GM23338 (cell line): ENCODE data around the gene UBE2C. TPM values are rescaled to one million over a fixed set of nuclear protein-coding genes. Genes with fewer than 3 reads are reported as not detected.

Source experiments
- ATAC-seq: fragments of 200-7000 bp; cut with Tn5 transposase; 3 replicates; pipeline ENCODE4 v1.9.1; 2020
- DNase-seq: peaks from one replicate; pipeline ENCODE4 v3.0.0-alpha.2; 2015; ENCODE audit warnings: low spot score
- H2AFZ ChIP-seq: fragments of 200-600 bp; sonication (generic); 2 replicates; pipeline ENCODE4 v1.8.0; 2016; ENCODE audit warnings: antibody characterized with exemption, mild to moderate bottlenecking, moderate library complexity
- H3F3A ChIP-seq: fragments of 200-600 bp; sonication (generic); replicated peaks from 2 replicates; pipeline ENCODE4 v1.8.0; 2017; ENCODE audit warnings: antibody characterized with exemption, mixed run types, low read depth
- H3K27ac ChIP-seq: fragments of 200-600 bp; sonication (generic); 2 replicates; pipeline ENCODE4 v1.6.1; 2016; ENCODE audit warnings: low read depth
- H3K27me3 ChIP-seq: fragments of 200-600 bp; sonication (generic); 2 replicates; pipeline ENCODE4 v1.8.0; 2016; ENCODE audit warnings: mild to moderate bottlenecking, mixed run types, moderate library complexity; ENCODE audit not compliant: insufficient read depth
- H3K36me3 ChIP-seq: fragments of 200-600 bp; sonication (generic); 2 replicates; pipeline ENCODE4 v1.8.0; 2016; ENCODE audit warnings: mild to moderate bottlenecking; ENCODE audit not compliant: insufficient read depth
- H3K4me1 ChIP-seq: fragments of 200-600 bp; sonication (generic); 2 replicates; pipeline ENCODE4 v1.8.0; 2016; ENCODE audit warnings: mild to moderate bottlenecking, moderate library complexity; ENCODE audit not compliant: insufficient read depth
- H3K4me2 ChIP-seq: fragments of 200-600 bp; sonication (generic); 2 replicates; pipeline ENCODE4 v1.7.1; 2017; ENCODE audit warnings: mixed run types
- H3K4me3 ChIP-seq: fragments of 200-600 bp; sonication (generic); 2 replicates; pipeline ENCODE4 v1.6.1; 2016; ENCODE audit warnings: mixed run types
- H3K79me2 ChIP-seq: fragments of 200-600 bp; sonication (generic); replicated peaks from 2 replicates; pipeline ENCODE4 v1.8.0; 2017; ENCODE audit warnings: mild to moderate bottlenecking; ENCODE audit not compliant: insufficient read depth
- H3K9me2 ChIP-seq: fragments of 200-600 bp; sonication (generic); 2 replicates; pipeline ENCODE4 v1.8.0; 2017; ENCODE audit not compliant: insufficient read depth
- H4K20me1 ChIP-seq: fragments of 200-600 bp; sonication (generic); replicated peaks from 2 replicates; pipeline ENCODE4 v1.8.0; 2017; ENCODE audit warnings: mild to moderate bottlenecking; ENCODE audit not compliant: insufficient read depth
- H3K27ac Mint-ChIP-seq: 2 replicates; pipeline ENCODE4 v1.8.0; 2020; ENCODE audit warnings: inconsistent platforms, mild to moderate bottlenecking, moderate library complexity, mixed read lengths
- H3K27me3 Mint-ChIP-seq: 3 replicates; pipeline ENCODE4 v1.8.0; 2022; ENCODE audit warnings: low read depth, mild to moderate bottlenecking, moderate library complexity, mixed read lengths, inconsistent platforms; ENCODE audit not compliant: insufficient read depth, poor library complexity
- H3K36me3 Mint-ChIP-seq: 3 replicates; pipeline ENCODE4 v1.8.0; 2021; ENCODE audit warnings: low read depth, mild to moderate bottlenecking, inconsistent platforms, moderate library complexity, mixed read lengths
- H3K4me1 Mint-ChIP-seq: 3 replicates; pipeline ENCODE4 v1.8.0; 2020; ENCODE audit warnings: mild to moderate bottlenecking, inconsistent platforms, mixed read lengths
- H3K4me3 Mint-ChIP-seq: 3 replicates; pipeline ENCODE4 v1.8.0; 2021; ENCODE audit warnings: moderate library complexity, mild to moderate bottlenecking, inconsistent platforms, mixed read lengths
- H3K9me3 Mint-ChIP-seq: 3 replicates; pipeline ENCODE4 v1.8.0; 2020; ENCODE audit warnings: moderate library complexity, mild to moderate bottlenecking, inconsistent platforms, mixed read lengths
- CREB1 ChIP-seq: fragments of 250-450 bp; sonication (Bioruptor Pico); IDR thresholded peaks from 2 replicates; pipeline ENCODE4 v1.5.0; 2020; ENCODE audit warnings: low read depth, mild to moderate bottlenecking, moderate library complexity
- CTCF ChIP-seq, 2 experiments: fragments of 200-600 bp in 1 of 2; sonication (generic) in 1 of 2; conservative IDR thresholded peaks; 2 replicates each; pipeline versions ENCODE4 v1.5.1 to v1.6.1; 2016 to 2017; ENCODE audit warnings: antibody characterized with exemption in 2 of 2, low read depth in 2 of 2, mild to moderate bottlenecking in 2 of 2, moderate library complexity in 1 of 2
- ETS1 ChIP-seq: IDR thresholded peaks from 2 replicates; pipeline ENCODE4 v1.6.1; 2016; ENCODE audit warnings: antibody characterized with exemption
- EZH2 ChIP-seq: fragments of 200-600 bp; sonication (generic); IDR thresholded peaks from one replicate; pipeline ENCODE4 v1.8.0; 2017; ENCODE audit warnings: antibody characterized with exemption, mild to moderate bottlenecking, low read depth; ENCODE audit not compliant: unreplicated experiment
- EZH2phosphoT487 ChIP-seq: fragments of 200-600 bp; sonication (generic); IDR thresholded peaks from one replicate; pipeline ENCODE4 v1.8.1; 2018; ENCODE audit warnings: antibody characterized with exemption; ENCODE audit not compliant: unreplicated experiment
- JUNB ChIP-seq: IDR thresholded peaks from one replicate; pipeline ENCODE4 v1.6.1; 2016; ENCODE audit warnings: antibody characterized with exemption; ENCODE audit not compliant: unreplicated experiment
- NANOG ChIP-seq: IDR thresholded peaks from 2 replicates; pipeline ENCODE4 v1.6.1; 2016; ENCODE audit warnings: antibody characterized with exemption, borderline replicate concordance
- POLR2AphosphoS5 ChIP-seq: IDR thresholded peaks from 2 replicates; pipeline ENCODE4 v1.6.1; 2016; ENCODE audit warnings: antibody characterized with exemption, low read depth
- REST ChIP-seq: IDR thresholded peaks from one replicate; pipeline ENCODE4 v1.6.1; 2018; ENCODE audit warnings: antibody characterized with exemption; ENCODE audit not compliant: unreplicated experiment
- STAT1 ChIP-seq: IDR thresholded peaks from one replicate; pipeline ENCODE4 v1.6.1; 2016; ENCODE audit warnings: antibody characterized with exemption; ENCODE audit not compliant: unreplicated experiment
- ZNF114 ChIP-seq: fragments of 250-450 bp; sonication (Bioruptor Pico); IDR thresholded peaks from 2 replicates; pipeline ENCODE4 v1.5.0; 2020; ENCODE audit warnings: mild to moderate bottlenecking, moderate library complexity
- ZNF331 ChIP-seq: fragments of 250-450 bp; sonication (Bioruptor Pico); IDR thresholded peaks from 2 replicates; pipeline ENCODE4 v1.5.0; 2020; ENCODE audit warnings: low read depth, mild to moderate bottlenecking, moderate library complexity
- ZNF462 ChIP-seq: fragments of 250-450 bp; sonication (Bioruptor Pico); IDR thresholded peaks from 2 replicates; pipeline ENCODE4 v1.5.0; 2020; ENCODE audit warnings: mild to moderate bottlenecking, moderate library complexity
- polyA plus RNA-seq: library from polyadenylated mRNA; unstranded; fragments of >200 nt; fragmentation: Nextera tagmentation; extraction: Ambion mirVana; gene quantifications from 2 replicates; pipeline ENCODE4 v1.2.1, GENCODE V29; 2016
- total RNA-seq: library from RNA; depleted of rRNA; stranded (reverse); fragments of >200 nt; shearing (Covaris generic); gene quantifications from 2 replicates; pipeline ENCODE4 v1.2.3, GENCODE V29; 2014

UBE2C gene
- total and polyA plus RNA-seq, 2 experiments from 2014 or later, result 247 to 698 TPM

GRCh38 chr20:45801851-45802250, 10.6 kb upstream of the UBE2C start:
- H2AFZ ChIP-seq, result no peak overlapping the region
- DNase-seq (no peak), ATAC-seq (no peak)
- no peak overlapping the region for H3K4me2 ChIP-seq
- H3K27ac Mint-ChIP-seq, result no peak overlapping the region
- TF ChIP-seq NANOG, result no peak
- TF ChIP-seq ZNF462, result no peak
- no peak for TF ChIP-seq EZH2phosphoT487
- TF ChIP-seq ZNF331 (CRISPR knock-in tag), result no peak
- no peak for TF ChIP-seq EZH2
- no peak for TF ChIP-seq CTCF (conservative IDR thresholded peaks at IDR 0.05; ENCODE audit: low read depth in 2 of 2)
- no peak for TF ChIP-seq CREB1 (CRISPR knock-in tag)
- no peak for TF ChIP-seq STAT1
- no peak for TF ChIP-seq REST
- no peak for TF ChIP-seq JUNB
- TF ChIP-seq POLR2AphosphoS5, result no peak
- no peak for TF ChIP-seq ETS1
- no peak for TF ChIP-seq ZNF114 (CRISPR knock-in tag)
- no peak overlapping the region for H3K27ac ChIP-seq
- H3K36me3 Mint-ChIP-seq, result peaks cover 56% of the 10 kb centered on the region
- H3K79me2 ChIP-seq, result no peaks in the 10 kb centered on the region
- H3K4me3 Mint-ChIP-seq, result no peak overlapping the region
- no peaks in the 10 kb centered on the region for H3K9me2 ChIP-seq
- peaks cover 7% of the 10 kb centered on the region for H3F3A ChIP-seq
- H3K4me3 ChIP-seq, result no peak overlapping the region
- H3K27me3 ChIP-seq, result no peaks in the 10 kb centered on the region
- H3K9me3 Mint-ChIP-seq, result no peaks in the 10 kb centered on the region
- peaks cover 7% of the 10 kb centered on the region for H3K36me3 ChIP-seq
- H3K4me1 ChIP-seq, result peaks cover 7% of the 10 kb centered on the region; the same call in 1 of the 2 replicates
- H3K27me3 Mint-ChIP-seq, result no peaks in the 10 kb centered on the region
- H3K4me1 Mint-ChIP-seq, result peaks cover 4% of the 10 kb centered on the region
- H4K20me1 ChIP-seq, result no peaks in the 10 kb centered on the region; the same call in none of the 2 replicates
